Keratinocyte (primary cell): ENCODE data around the gene TRMT5.

Source experiments
- CTCF ChIP-seq, 3 experiments: IDR thresholded peaks in 1 of 3; conservative IDR thresholded peaks in 1 of 3; optimal IDR thresholded peaks in 1 of 3; 2 replicates in 2 of 3; 3 replicates in 1 of 3; pipeline versions ENCODE3 to v1.5.1; 2011; ENCODE audit warnings: low read length in 3 of 3, mild to moderate bottlenecking in 3 of 3, moderate library complexity in 2 of 3, control low read depth in 1 of 3, inconsistent platforms in 1 of 3; ENCODE audit not compliant: insufficient read depth in 2 of 3; ENCODE audit errors: extremely low read depth in 1 of 3
- EZH2 ChIP-seq: IDR thresholded peaks from one replicate; pipeline ENCODE4 v1.6.1; 2012; ENCODE audit warnings: inconsistent platforms, mild to moderate bottlenecking, low read length, moderate library complexity

- TF ChIP-seq CTCF (optimal IDR thresholded peaks at IDR 0.05 in 1 of 3, IDR thresholded peaks at IDR 0.05 in 1 of 3, conservative IDR thresholded peaks at IDR 0.05 in 1 of 3; ENCODE audit: extremely low read depth in 1 of 3, insufficient read depth in 2 of 3, low read length in 3 of 3) = peak; percentile 69 to 74 (median 71)
- no peak for TF ChIP-seq EZH2
Measured at GRCh38 chr14:61025251-61026223, 44.7 kb upstream of the TRMT5 start.
